ENCODE measurements around the gene EBLN1.

DNA sequence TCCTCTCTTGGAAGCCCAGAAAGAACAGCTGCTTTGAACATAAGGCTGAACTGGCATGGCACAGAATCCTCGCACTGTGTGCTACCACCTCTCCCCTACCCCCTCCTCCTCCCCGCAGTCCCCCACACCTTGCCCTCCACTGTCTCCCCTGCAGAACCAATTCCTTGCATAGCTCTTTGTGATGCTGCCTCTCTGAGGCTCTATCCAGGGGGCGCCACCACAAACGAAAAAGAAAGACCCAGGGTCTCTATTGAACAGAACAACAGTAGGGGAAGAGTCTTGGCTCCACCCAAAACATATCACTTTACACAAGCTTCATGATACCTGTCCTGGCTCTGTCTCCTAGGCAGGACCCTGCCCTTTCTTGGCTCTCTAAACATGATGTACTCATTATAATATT, 26.2 kb upstream of the EBLN1 start:
- no peak for TF ChIP-seq GABPA (IDR thresholded peaks at IDR 0.05; ENCODE audit: low read depth, low read length)
- TF ChIP-seq GABPA (CRISPR knock-in tag; IDR thresholded peaks at IDR 0.05; ENCODE audit: low read depth): no peak
- TF ChIP-seq, protein P1, sequence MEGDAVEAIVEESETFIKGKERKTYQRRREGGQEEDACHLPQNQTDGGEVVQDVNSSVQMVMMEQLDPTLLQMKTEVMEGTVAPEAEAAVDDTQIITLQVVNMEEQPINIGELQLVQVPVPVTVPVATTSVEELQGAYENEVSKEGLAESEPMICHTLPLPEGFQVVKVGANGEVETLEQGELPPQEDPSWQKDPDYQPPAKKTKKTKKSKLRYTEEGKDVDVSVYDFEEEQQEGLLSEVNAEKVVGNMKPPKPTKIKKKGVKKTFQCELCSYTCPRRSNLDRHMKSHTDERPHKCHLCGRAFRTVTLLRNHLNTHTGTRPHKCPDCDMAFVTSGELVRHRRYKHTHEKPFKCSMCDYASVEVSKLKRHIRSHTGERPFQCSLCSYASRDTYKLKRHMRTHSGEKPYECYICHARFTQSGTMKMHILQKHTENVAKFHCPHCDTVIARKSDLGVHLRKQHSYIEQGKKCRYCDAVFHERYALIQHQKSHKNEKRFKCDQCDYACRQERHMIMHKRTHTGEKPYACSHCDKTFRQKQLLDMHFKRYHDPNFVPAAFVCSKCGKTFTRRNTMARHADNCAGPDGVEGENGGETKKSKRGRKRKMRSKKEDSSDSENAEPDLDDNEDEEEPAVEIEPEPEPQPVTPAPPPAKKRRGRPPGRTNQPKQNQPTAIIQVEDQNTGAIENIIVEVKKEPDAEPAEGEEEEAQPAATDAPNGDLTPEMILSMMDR (CRISPR knock-in tag; IDR thresholded peaks at IDR 0.05): no peak
